ENCODE results near the gene LDLRAD4. TPM values are rescaled to one million over a fixed set of nuclear protein-coding genes. Genes with fewer than 3 reads are reported as not detected.

Gene LDLRAD4
- total and polyA plus RNA-seq, 9 of the 15 experiments (the other 6 are each of a cell fraction or from before 2014, with no cell fraction given), result 0.01 TPM; not detected in 8

- TF ChIP-seq ID3 (CRISPR knock-in tag; IDR thresholded peaks at IDR 0.05) (no peak), ID3 (tag; IDR thresholded peaks at IDR 0.05) (no peak), ZNF398 (CRISPR knock-in tag; IDR thresholded peaks at IDR 0.05) (no peak), ZFPM2 (CRISPR knock-in tag; IDR thresholded peaks at IDR 0.05) (no peak), SETDB1 (IDR thresholded peaks at IDR 0.05; ENCODE audit: low read length) (no peak), TEAD1 (CRISPR knock-in tag; IDR thresholded peaks at IDR 0.05) (no peak)
These were observed 102.4 kb downstream of the LDLRAD4 start (continued) for GRCh38 chr18:13320891-13321425.

GRCh38 chr18:13321923-13322322 lies 103.4 kb downstream of the LDLRAD4 start:
- FAIRE-seq, result no peak
- intact Hi-C loops (cut with micrococcal nuclease), result no loop called here
- Histone ChIP-seq H3K9ac (ENCODE audit: insufficient read depth in 1 of 2, low read depth in 2 of 2, low read length in 2 of 2) (no peak overlapping the region), H3K27me3 (ENCODE audit: control insufficient read depth in 2 of 2, insufficient read depth in 2 of 2, low read length in 2 of 2) (peaks cover 4 to 15% of the 10 kb centered on the region in 2 experiments; a peak in 3 of 5 replicates), H4K20me1 (replicated peaks; ENCODE audit: control insufficient read depth, insufficient read depth, low read length) (no peaks in the 10 kb centered on the region), H3K4me3 (no peak overlapping the region), H3K4me2 (ENCODE audit: insufficient read depth, low read length) (no peak overlapping the region), H2AFZ (ENCODE audit: low read depth, low read length) (no peak overlapping the region), H3K79me2 (ENCODE audit: control insufficient read depth, insufficient read depth, low read length) (no peaks in the 10 kb centered on the region), H3K9me3 (replicated peaks; ENCODE audit: control insufficient read depth, insufficient read depth, low read depth, low read length) (no peaks in the 10 kb centered on the region), H3K4me1 (replicated peaks in 1 of 2; ENCODE audit: control insufficient read depth in 2 of 2, insufficient read depth in 2 of 2, low read length in 2 of 2) (no peaks in the 10 kb centered on the region), H3K9me1 (ENCODE audit: control insufficient read depth, insufficient read depth, low read length) (no peaks in the 10 kb centered on the region), H3K36me3 (ENCODE audit: control insufficient read depth, insufficient read depth, low read length) (no peaks in the 10 kb centered on the region), H3K27ac (ENCODE audit: extremely low read depth, low read depth, low read length) (no peak overlapping the region)
- WGBS (ENCODE audit: insufficient coverage, low coverage, missing lambda C conversion rate), result 0% methylated on average over 1 of the region's 1 CpG
- no peak for ATAC-seq
- TF ChIP-seq PPARD (CRISPR knock-in tag; IDR thresholded peaks at IDR 0.05), result no peak
- TF ChIP-seq SRSF3 (IDR thresholded peaks at IDR 0.05; ENCODE audit: insufficient read depth, low read length), result no peak
- no peak for TF ChIP-seq NCOA6 (IDR thresholded peaks at IDR 0.05)
- no peak for TF ChIP-seq ZZZ3 (IDR thresholded peaks at IDR 0.05)
- BruUV-seq (replicated peaks), result no TSS peak
- ChIA-PET CTCF (ENCODE audit: low intra/inter-chr PET ratio) (no interaction called here), POLR2A (no interaction called here)
- in situ Hi-C loops (cut with MboI), result no loop called here
- DNase-seq (ENCODE audit: extremely low read depth in 1 of 4, low spot score in 3 of 4), result no peak

Measured in K562 (cell line).